ENCODE data around the gene KMT5C.

DNA sequence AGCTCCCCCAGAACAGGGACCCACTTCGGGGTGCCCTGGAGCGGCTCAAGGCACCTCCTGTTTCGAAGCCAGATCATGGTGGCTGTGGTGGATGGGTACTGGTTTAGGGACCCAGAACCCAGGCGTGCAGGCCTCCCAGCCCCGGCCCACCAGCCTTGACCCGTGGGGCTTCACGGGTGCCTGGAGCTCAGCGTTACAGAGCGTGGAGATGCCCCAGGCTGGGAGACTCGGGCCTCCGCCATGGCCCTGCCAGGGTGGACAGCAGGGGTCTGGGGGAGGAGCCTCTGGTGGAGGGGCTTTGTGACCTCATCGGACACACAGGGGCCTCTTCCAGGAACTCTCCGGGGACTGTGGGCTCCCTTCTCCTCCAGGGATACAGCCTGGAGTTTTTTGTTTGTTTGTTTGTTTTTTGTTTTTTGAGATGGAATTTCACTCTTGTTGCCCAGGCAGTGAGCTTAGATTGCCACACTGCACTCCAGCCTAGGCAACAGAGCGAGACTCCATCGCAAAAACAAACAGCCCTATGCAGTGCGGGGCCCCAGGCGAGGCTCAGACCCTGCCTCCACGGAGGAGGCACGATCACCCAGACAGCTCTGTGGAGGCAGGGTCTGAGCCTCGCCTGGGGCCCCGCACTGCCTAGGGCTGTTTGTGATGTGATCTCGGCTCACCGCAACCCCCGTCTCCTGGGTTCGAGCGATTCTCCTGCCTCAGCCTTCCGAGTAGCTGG is 23.5 kb downstream of the KMT5C start, which contains the start of gene GARIN5B:
- TF ChIP-seq POLR2AphosphoS5 (IDR thresholded peaks at IDR 0.05) (no peak), EP300 (IDR thresholded peaks at IDR 0.05) (no peak)
- TF ChIP-seq, protein P1, sequence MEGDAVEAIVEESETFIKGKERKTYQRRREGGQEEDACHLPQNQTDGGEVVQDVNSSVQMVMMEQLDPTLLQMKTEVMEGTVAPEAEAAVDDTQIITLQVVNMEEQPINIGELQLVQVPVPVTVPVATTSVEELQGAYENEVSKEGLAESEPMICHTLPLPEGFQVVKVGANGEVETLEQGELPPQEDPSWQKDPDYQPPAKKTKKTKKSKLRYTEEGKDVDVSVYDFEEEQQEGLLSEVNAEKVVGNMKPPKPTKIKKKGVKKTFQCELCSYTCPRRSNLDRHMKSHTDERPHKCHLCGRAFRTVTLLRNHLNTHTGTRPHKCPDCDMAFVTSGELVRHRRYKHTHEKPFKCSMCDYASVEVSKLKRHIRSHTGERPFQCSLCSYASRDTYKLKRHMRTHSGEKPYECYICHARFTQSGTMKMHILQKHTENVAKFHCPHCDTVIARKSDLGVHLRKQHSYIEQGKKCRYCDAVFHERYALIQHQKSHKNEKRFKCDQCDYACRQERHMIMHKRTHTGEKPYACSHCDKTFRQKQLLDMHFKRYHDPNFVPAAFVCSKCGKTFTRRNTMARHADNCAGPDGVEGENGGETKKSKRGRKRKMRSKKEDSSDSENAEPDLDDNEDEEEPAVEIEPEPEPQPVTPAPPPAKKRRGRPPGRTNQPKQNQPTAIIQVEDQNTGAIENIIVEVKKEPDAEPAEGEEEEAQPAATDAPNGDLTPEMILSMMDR (IDR thresholded peaks at IDR 0.05): no peak

Measured in upper lobe of left lung (tissue), 4 donors.